ENCODE results near the gene SGMS1.

GRCh38 chr10:50503661-50504320 lies 120.0 kb downstream of the SGMS1 start:
- TF ChIP-seq, protein P1, sequence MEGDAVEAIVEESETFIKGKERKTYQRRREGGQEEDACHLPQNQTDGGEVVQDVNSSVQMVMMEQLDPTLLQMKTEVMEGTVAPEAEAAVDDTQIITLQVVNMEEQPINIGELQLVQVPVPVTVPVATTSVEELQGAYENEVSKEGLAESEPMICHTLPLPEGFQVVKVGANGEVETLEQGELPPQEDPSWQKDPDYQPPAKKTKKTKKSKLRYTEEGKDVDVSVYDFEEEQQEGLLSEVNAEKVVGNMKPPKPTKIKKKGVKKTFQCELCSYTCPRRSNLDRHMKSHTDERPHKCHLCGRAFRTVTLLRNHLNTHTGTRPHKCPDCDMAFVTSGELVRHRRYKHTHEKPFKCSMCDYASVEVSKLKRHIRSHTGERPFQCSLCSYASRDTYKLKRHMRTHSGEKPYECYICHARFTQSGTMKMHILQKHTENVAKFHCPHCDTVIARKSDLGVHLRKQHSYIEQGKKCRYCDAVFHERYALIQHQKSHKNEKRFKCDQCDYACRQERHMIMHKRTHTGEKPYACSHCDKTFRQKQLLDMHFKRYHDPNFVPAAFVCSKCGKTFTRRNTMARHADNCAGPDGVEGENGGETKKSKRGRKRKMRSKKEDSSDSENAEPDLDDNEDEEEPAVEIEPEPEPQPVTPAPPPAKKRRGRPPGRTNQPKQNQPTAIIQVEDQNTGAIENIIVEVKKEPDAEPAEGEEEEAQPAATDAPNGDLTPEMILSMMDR (IDR thresholded peaks at IDR 0.05), result no peak
- TF ChIP-seq EP300 (IDR thresholded peaks at IDR 0.05), result no peak
